GM12875 (cell line): ENCODE measurements around the gene FOXO1.

ENCODE experiments used
- H3K4me3 ChIP-seq: one replicate; pipeline ENCODE4 v1.5.1; 2011; ENCODE audit warnings: low read depth, low read length, control low read depth
- CTCF ChIP-seq: IDR thresholded peaks from 2 replicates; pipeline ENCODE4 v1.5.1; 2011; ENCODE audit warnings: low read depth, mild to moderate bottlenecking, control low read depth, inconsistent platforms, low read length, moderate library complexity, borderline replicate concordance; ENCODE audit not compliant: insufficient read depth

FOXO1 gene

GRCh38 chr13:40673414-40673813 lies 7.0 kb upstream of the FOXO1 start:
- TF ChIP-seq CTCF: no peak
- H3K4me3 ChIP-seq: no peak overlapping the region

- no peak for TF ChIP-seq CTCF
- no peak overlapping the region for H3K4me3 ChIP-seq
Observed at GRCh38 chr13:40672765-40673397, 6.4 kb upstream of the FOXO1 start.

- TF ChIP-seq CTCF: no peak
- no peak overlapping the region for H3K4me3 ChIP-seq
Observed at GRCh38 chr13:40671956-40672764, 5.7 kb upstream of the FOXO1 start.

GRCh38 chr13:40670307-40670706 lies 3.9 kb upstream of the FOXO1 start:
- no peak for TF ChIP-seq CTCF
- H3K4me3 ChIP-seq: no peak overlapping the region

GRCh38 chr13:40668335-40668734 lies 1.9 kb upstream of the FOXO1 start:
- no peak overlapping the region for H3K4me3 ChIP-seq
- peak; percentile 78 for TF ChIP-seq CTCF

GRCh38 chr13:40667622-40667978 lies 1.2 kb upstream of the FOXO1 start:
- peak overlapping the region; percentile 89 for H3K4me3 ChIP-seq
- no peak for TF ChIP-seq CTCF
